ENCODE results near the gene TMPRSS15.

- no peak for TF ChIP-seq CTCF (IDR thresholded peaks at IDR 0.05; ENCODE audit: low read depth, low read length)
- TF ChIP-seq POLR2A (IDR thresholded peaks at IDR 0.05; ENCODE audit: extremely low read depth, insufficient read length), result no peak
- no peak for TF ChIP-seq MAX (IDR thresholded peaks at IDR 0.05; ENCODE audit: low read depth, low read length)
Measured at GRCh38 chr21:18269856-18270255, 133.7 kb downstream of the TMPRSS15 start.
